T-cell (primary cell): ENCODE data around the gene LHFPL3. TPM values are rescaled to one million over a fixed set of nuclear protein-coding genes. Genes with fewer than 3 reads are reported as not detected.

Source experiments
- ATAC-seq, 4 experiments: fragments of 200-7000 bp in 3 of 4; fragments of 150-1000 bp in 1 of 4; cut with Tn5 transposase; replicated peaks in 1 of 4; 1 replicate in 3 of 4; 2 replicates in 1 of 4; pipeline ENCODE4 v1.10.0; 2021; ENCODE audit warnings: moderate library complexity in 3 of 4, mild to moderate bottlenecking in 2 of 4, moderate number of reproducible peaks in 1 of 4
- CTCF ChIA-PET, 2 donors: fragments of 300-600 bp; sonication (Branson Sonifier 250); formaldehyde crosslinking; loops; one replicate each; lab custom pipeline; 2022; ENCODE audit warnings: antibody characterized with exemption in 2 of 2; lab: Charles Lee
- POLR2A ChIA-PET, 2 donors: fragments of 300-600 bp; sonication (Branson Sonifier 250); formaldehyde crosslinking; loops; one replicate each; lab custom pipeline; 2022; ENCODE audit warnings: antibody characterized with exemption in 2 of 2; lab: Charles Lee
- DNase-seq, 35 experiments: peaks; one replicate each; pipeline versions ENCODE4 v3.0.0 to v3.0.0-alpha.2; 2013 to 2023
- H3K27ac ChIP-seq: one replicate; pipeline ENCODE4 v1.5.1; 2013; ENCODE audit warnings: low read length
- H3K27me3 ChIP-seq, 2 experiments: replicated peaks in 1 of 2; 1 replicate in 1 of 2; 2 replicates in 1 of 2; pipeline versions ENCODE4 v1.6.1 to v1.7.0; 2013; ENCODE audit warnings: low read length in 1 of 2, mixed read lengths in 1 of 2; ENCODE audit not compliant: control insufficient read depth in 2 of 2, insufficient read depth in 2 of 2; ENCODE audit errors: extremely low read depth in 1 of 2
- H3K36me3 ChIP-seq, 2 donors: 1 replicate in 1 of 2; 2 replicates in 1 of 2; pipeline versions ENCODE4 v1.6.1 to v1.7.0; 2013; ENCODE audit warnings: low read length in 1 of 2; ENCODE audit not compliant: control insufficient read depth in 2 of 2, insufficient read depth in 1 of 2; ENCODE audit errors: extremely low read depth in 1 of 2
- H3K4me1 ChIP-seq, 2 experiments: 1 replicate in 1 of 2; 2 replicates in 1 of 2; pipeline versions ENCODE4 v1.6.1 to v1.7.0; 2013; ENCODE audit warnings: low read length in 2 of 2, mixed read lengths in 1 of 2; ENCODE audit not compliant: insufficient read depth in 2 of 2, control insufficient read depth in 1 of 2; ENCODE audit errors: extremely low read depth in 1 of 2
- H3K4me3 ChIP-seq, 2 donors: 1 replicate in 1 of 2; 2 replicates in 1 of 2; pipeline versions ENCODE4 v1.5.1 to v1.7.0; 2013; ENCODE audit warnings: mild to moderate bottlenecking in 2 of 2, low read length in 1 of 2, moderate library complexity in 1 of 2; ENCODE audit not compliant: control insufficient read depth in 1 of 2; ENCODE audit errors: extremely low read depth in 1 of 2
- H3K9me3 ChIP-seq: 2 replicates; pipeline ENCODE4 v1.7.0; 2013
- H3K27ac Mint-ChIP-seq, 2 donors: one replicate each; pipeline ENCODE4 v1.8.0; 2020 to 2021; ENCODE audit warnings: mild to moderate bottlenecking in 2 of 2, mixed read lengths in 2 of 2
- H3K27me3 Mint-ChIP-seq, 2 donors: one replicate each; pipeline ENCODE4 v1.8.0; 2021 to 2022; ENCODE audit warnings: mixed read lengths in 2 of 2
- H3K36me3 Mint-ChIP-seq: one replicate; pipeline ENCODE4 v1.8.0; 2021; ENCODE audit warnings: mixed read lengths
- H3K4me1 Mint-ChIP-seq, 3 donors: one replicate each; pipeline ENCODE4 v1.8.0; 2020 to 2022; ENCODE audit warnings: mixed read lengths in 3 of 3, mild to moderate bottlenecking in 1 of 3
- H3K4me3 Mint-ChIP-seq, 3 donors: one replicate each; pipeline ENCODE4 v1.8.0; 2020 to 2022; ENCODE audit warnings: mild to moderate bottlenecking in 3 of 3, mixed read lengths in 3 of 3, moderate library complexity in 3 of 3
- H3K9me3 Mint-ChIP-seq, 3 donors: one replicate each; pipeline ENCODE4 v1.8.0; 2020 to 2022; ENCODE audit warnings: mixed read lengths in 3 of 3
- WGBS: methylation state at CpG from one replicate; pipeline ENCODE4 v1.1.5; 2013; ENCODE audit warnings: missing lambda C conversion rate; ENCODE audit not compliant: insufficient coverage; 5-methylcytosine and 5-hydroxymethylcytosine counted together
- total RNA-seq, 35 experiments: library from RNA in 6 of 35; stranded (reverse) in 6 of 35; fragments of 120-200 nt in 1 of 35; gene quantifications; one replicate each; pipeline versions ENCODE4 v1.2.1 to v1.2.4 and lab custom pipeline; 2013 to 2026

The LHFPL3 gene
- total RNA-seq, 5 donors from 2014 or later (not counting 1 experiment from before 2014, with no cell fraction given) = not detected

- Mint-ChIP-seq H3K27ac (no peak overlapping the region), H3K4me1 (no peaks in the 10 kb centered on the region), H3K4me3 (no peak overlapping the region), H3K36me3 (no peaks in the 10 kb centered on the region), H3K27me3 (no peaks in the 10 kb centered on the region), H3K9me3 (no peaks in the 10 kb centered on the region)
- peaks cover 0 to 2% of the 10 kb centered on the region in 2 experiments for H3K27me3 ChIP-seq
- H3K9me3 ChIP-seq = no peaks in the 10 kb centered on the region
- CTCF ChIA-PET = interaction anchor here in 1 of 2 donors (0.6 kb wide), 1 partner anchor 63 kb away, joined by 3 read pairs; no protein-coding TSS in a partner anchor
- no peak overlapping the region for H3K4me3 ChIP-seq
- H3K4me1 ChIP-seq = no peaks in the 10 kb centered on the region
- POLR2A ChIA-PET = no interaction called here
- H3K27ac ChIP-seq = no peak overlapping the region
- ATAC-seq (no peak), DNase-seq (no peak)
- no peaks in the 10 kb centered on the region for H3K36me3 ChIP-seq
Measured at GRCh38 chr7:104825099-104825498, 496.7 kb downstream of the LHFPL3 start.

GRCh38 chr7:104826135-104826534 lies 497.7 kb downstream of the LHFPL3 start:
- WGBS = 80% methylated on average over 1 of the region's 4 CpGs
- H3K27ac Mint-ChIP-seq = no peak overlapping the region
- ChIA-PET POLR2A (no interaction called here), CTCF (no interaction called here)
- DNase-seq = no peak
- no peak overlapping the region for H3K4me3 Mint-ChIP-seq
- Histone ChIP-seq H3K27me3 (peaks cover 0 to 2% of the 10 kb centered on the region in 2 experiments), H3K4me1 (no peaks in the 10 kb centered on the region), H3K9me3 (no peaks in the 10 kb centered on the region), H3K36me3 (no peaks in the 10 kb centered on the region), H3K4me3 (no peak overlapping the region), H3K27ac (no peak overlapping the region)
- H3K4me1 Mint-ChIP-seq = no peaks in the 10 kb centered on the region
- no peaks in the 10 kb centered on the region for H3K9me3 Mint-ChIP-seq
- H3K27me3 Mint-ChIP-seq = no peaks in the 10 kb centered on the region
- H3K36me3 Mint-ChIP-seq = no peaks in the 10 kb centered on the region
- ATAC-seq = no peak

GRCh38 chr7:104836976-104837375 lies 508.6 kb downstream of the LHFPL3 start:
- CTCF ChIA-PET = interaction anchor here in 1 of 2 donors (3.5 kb wide), 1 partner anchor 11 kb away, joined by 20 read pairs; no protein-coding TSS in a partner anchor
- POLR2A ChIA-PET = no interaction called here
- H3K36me3 Mint-ChIP-seq = no peaks in the 10 kb centered on the region
- no peak overlapping the region for H3K4me3 ChIP-seq
- 100% methylated on average over 2 of the region's 4 CpGs for WGBS
- H3K9me3 ChIP-seq = no peaks in the 10 kb centered on the region
- H3K9me3 Mint-ChIP-seq = no peaks in the 10 kb centered on the region
- no peaks in the 10 kb centered on the region for H3K36me3 ChIP-seq
- no peaks in the 10 kb centered on the region for H3K4me1 ChIP-seq
- no peak overlapping the region for H3K4me3 Mint-ChIP-seq
- no peak overlapping the region for H3K27ac ChIP-seq
- no peak overlapping the region for H3K27ac Mint-ChIP-seq
- DNase-seq = no peak
- H3K4me1 Mint-ChIP-seq = no peaks in the 10 kb centered on the region
- peaks cover 29 to 35% of the 10 kb centered on the region in 2 donors for H3K27me3 Mint-ChIP-seq
- peaks cover 0 to 8% of the 10 kb centered on the region in 2 experiments for H3K27me3 ChIP-seq
- no peak for ATAC-seq

DNA sequence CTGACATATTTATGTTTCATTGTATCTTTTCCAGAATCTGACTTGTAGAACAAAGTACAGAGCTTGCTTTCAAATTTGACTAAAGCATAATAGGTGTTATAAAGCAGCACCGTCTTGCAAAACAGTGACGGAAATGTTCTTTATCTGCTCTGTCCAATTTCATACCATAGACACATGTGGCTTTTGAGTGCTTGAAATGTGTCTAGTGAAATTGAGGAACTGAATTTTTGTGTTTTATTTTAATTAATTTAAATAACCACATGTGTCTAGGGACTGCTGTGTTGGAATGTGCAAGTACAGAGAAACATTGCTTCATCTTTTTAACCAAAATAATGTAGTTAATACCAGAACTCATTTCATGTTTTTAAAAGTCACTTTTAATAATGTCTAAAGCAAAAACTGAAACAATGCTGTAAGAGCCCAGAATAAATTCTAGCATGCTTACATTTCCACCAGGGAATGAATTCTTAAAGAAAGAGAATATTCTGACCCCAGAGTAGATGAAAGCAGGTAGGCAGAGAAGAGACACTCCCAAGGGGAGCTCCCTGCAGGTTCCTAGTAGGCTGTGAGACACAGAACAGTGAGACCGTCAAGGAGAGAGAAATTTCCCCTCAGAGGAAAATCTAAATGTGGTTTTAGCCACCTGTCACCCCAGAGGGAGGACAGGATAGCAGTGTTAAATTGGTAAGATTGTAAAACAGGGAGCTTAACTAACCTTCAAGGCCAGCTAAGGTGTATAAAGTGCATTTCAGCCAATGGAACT lies 510.3 kb downstream of the LHFPL3 start:
- Mint-ChIP-seq H3K27ac (no peak overlapping the region), H3K4me3 (no peak overlapping the region), H3K27me3 (peaks cover 37 to 38% of the 10 kb centered on the region in 2 donors), H3K36me3 (no peaks in the 10 kb centered on the region), H3K9me3 (no peaks in the 10 kb centered on the region), H3K4me1 (no peaks in the 10 kb centered on the region)
- Histone ChIP-seq H3K4me3 (no peak overlapping the region), H3K27ac (no peak overlapping the region), H3K27me3 (peaks cover 0 to 13% of the 10 kb centered on the region in 2 experiments), H3K9me3 (no peaks in the 10 kb centered on the region), H3K4me1 (no peaks in the 10 kb centered on the region), H3K36me3 (no peaks in the 10 kb centered on the region)
- ChIA-PET CTCF (interaction anchor here (0.6 to 3.5 kb wide), 3 partner anchors 8 to 1392 kb away, joined by 3 to 20 read pairs (median 4); no protein-coding TSS in a partner anchor), POLR2A (no interaction called here)
- WGBS = 10% methylated on average over 2 of the region's 3 CpGs
- DNase-seq = no peak
- ATAC-seq = no peak

DNA sequence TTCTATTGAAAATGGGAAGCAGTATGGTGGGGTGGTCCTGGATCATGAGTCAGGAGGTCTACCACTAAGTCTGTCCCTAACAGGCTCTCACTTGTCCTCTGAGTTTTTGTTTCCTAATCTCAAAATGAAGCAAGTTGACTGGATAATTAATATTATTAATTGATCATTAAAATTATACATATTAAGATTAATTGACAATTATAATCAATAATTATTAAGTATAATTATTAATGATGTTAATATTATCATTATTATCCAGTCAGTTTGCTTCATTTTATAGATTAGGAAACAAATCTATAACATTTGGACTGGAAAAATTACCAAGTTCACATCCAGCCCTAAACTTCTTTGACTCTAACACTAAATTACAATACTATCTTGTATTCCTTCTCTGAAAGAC lies 511.4 kb downstream of the LHFPL3 start:
- POLR2A ChIA-PET = no interaction called here
- H3K27me3 ChIP-seq = peaks cover 0 to 16% of the 10 kb centered on the region in 2 experiments
- Mint-ChIP-seq H3K4me1 (no peaks in the 10 kb centered on the region), H3K9me3 (no peaks in the 10 kb centered on the region), H3K27ac (no peak overlapping the region), H3K36me3 (no peaks in the 10 kb centered on the region), H3K4me3 (no peak overlapping the region), H3K27me3 (peaks cover 35 to 38% of the 10 kb centered on the region in 2 donors)
- H3K36me3 ChIP-seq = no peaks in the 10 kb centered on the region
- H3K27ac ChIP-seq = no peak overlapping the region
- no peaks in the 10 kb centered on the region for H3K4me1 ChIP-seq
- no peaks in the 10 kb centered on the region for H3K9me3 ChIP-seq
- no peak overlapping the region for H3K4me3 ChIP-seq
- DNase-seq (no peak), ATAC-seq (no peak)
- CTCF ChIA-PET = no interaction called here

GRCh38 chr7:104841798-104842197 lies 513.4 kb downstream of the LHFPL3 start:
- Histone ChIP-seq H3K9me3 (no peaks in the 10 kb centered on the region), H3K27ac (no peak overlapping the region), H3K27me3 (peaks cover 0 to 22% of the 10 kb centered on the region in 2 experiments), H3K36me3 (no peaks in the 10 kb centered on the region), H3K4me3 (no peak overlapping the region), H3K4me1 (no peaks in the 10 kb centered on the region)
- no peaks in the 10 kb centered on the region for H3K4me1 Mint-ChIP-seq
- no peaks in the 10 kb centered on the region for H3K9me3 Mint-ChIP-seq
- no peaks in the 10 kb centered on the region for H3K36me3 Mint-ChIP-seq
- H3K4me3 Mint-ChIP-seq = no peak overlapping the region
- ATAC-seq (no peak), DNase-seq (no peak)
- no peak overlapping the region for H3K27ac Mint-ChIP-seq
- WGBS = no CpG with 5 or more reads among the region's 1 CpG
- ChIA-PET CTCF (interaction anchor here in 1 of 2 donors (0.6 kb wide), 1 partner anchor 12 kb away, joined by 4 read pairs; no protein-coding TSS in a partner anchor), POLR2A (no interaction called here)
- peaks cover 33 to 36% of the 10 kb centered on the region in 2 donors for H3K27me3 Mint-ChIP-seq
